Retinal pigment epithelial cell (primary cell): ENCODE data around the gene LINC01488.

Experiments
- DNase-seq: peaks from one replicate; pipeline ENCODE4 v3.0.0-alpha.2; 2010; ENCODE audit warnings: low read depth
- H3K4me3 ChIP-seq: 2 replicates; pipeline ENCODE4 v1.5.1; 2011; ENCODE audit warnings: mild to moderate bottlenecking, low read length, control low read depth, moderate library complexity
- TF ChIP-seq, protein P1 (sequence below): conservative IDR thresholded peaks from 2 replicates; pipeline ENCODE4 v1.5.1; 2011; ENCODE audit warnings: low read depth, low read length, control low read depth, inconsistent platforms

LINC01488 gene

DNA sequence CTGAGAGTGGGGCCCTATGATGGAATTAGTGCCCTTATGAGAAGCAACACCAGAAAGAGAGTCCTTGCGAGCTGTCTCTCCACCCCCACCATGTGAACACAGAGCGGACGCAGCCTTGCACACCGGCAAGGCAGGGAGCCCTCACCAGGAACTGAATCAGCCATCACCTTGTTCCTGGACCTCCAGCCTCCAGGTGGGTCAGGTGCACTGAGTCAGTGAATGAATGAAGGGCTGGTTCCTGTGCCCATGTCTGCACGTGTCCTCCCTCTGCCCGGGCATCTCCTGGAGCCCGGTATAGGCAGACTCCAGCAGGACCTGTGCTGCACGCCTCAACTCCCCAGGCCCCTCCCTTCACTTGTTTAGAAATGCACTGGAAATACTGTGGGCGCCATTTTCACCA lies 54.9 kb downstream of the LINC01488 start:
- TF ChIP-seq, protein P1, sequence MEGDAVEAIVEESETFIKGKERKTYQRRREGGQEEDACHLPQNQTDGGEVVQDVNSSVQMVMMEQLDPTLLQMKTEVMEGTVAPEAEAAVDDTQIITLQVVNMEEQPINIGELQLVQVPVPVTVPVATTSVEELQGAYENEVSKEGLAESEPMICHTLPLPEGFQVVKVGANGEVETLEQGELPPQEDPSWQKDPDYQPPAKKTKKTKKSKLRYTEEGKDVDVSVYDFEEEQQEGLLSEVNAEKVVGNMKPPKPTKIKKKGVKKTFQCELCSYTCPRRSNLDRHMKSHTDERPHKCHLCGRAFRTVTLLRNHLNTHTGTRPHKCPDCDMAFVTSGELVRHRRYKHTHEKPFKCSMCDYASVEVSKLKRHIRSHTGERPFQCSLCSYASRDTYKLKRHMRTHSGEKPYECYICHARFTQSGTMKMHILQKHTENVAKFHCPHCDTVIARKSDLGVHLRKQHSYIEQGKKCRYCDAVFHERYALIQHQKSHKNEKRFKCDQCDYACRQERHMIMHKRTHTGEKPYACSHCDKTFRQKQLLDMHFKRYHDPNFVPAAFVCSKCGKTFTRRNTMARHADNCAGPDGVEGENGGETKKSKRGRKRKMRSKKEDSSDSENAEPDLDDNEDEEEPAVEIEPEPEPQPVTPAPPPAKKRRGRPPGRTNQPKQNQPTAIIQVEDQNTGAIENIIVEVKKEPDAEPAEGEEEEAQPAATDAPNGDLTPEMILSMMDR, result no peak
- no peak for DNase-seq
- H3K4me3 ChIP-seq, result no peak overlapping the region

DNA sequence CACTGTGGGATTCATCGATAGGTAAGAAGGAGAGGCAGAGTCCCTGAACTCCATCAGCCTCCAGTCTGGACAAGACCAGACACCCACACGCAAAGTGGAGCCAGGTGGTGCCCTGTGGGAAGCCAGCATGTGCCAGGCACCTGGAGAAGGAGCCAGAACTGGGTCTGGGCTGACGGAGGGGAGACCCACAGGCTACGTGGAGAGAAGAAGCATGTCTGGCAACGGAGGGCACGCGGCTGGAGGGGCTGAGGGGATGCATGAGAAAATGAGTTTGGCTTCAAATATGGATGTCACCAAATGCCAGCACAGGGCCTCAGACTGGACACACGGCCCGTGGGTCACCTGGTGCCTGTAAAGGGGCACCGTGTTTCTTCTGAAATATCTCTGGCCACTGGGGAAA lies 55.7 kb downstream of the LINC01488 start:
- DNase-seq, result no peak
- H3K4me3 ChIP-seq, result no peak overlapping the region
- TF ChIP-seq, protein P1, result no peak

DNA sequence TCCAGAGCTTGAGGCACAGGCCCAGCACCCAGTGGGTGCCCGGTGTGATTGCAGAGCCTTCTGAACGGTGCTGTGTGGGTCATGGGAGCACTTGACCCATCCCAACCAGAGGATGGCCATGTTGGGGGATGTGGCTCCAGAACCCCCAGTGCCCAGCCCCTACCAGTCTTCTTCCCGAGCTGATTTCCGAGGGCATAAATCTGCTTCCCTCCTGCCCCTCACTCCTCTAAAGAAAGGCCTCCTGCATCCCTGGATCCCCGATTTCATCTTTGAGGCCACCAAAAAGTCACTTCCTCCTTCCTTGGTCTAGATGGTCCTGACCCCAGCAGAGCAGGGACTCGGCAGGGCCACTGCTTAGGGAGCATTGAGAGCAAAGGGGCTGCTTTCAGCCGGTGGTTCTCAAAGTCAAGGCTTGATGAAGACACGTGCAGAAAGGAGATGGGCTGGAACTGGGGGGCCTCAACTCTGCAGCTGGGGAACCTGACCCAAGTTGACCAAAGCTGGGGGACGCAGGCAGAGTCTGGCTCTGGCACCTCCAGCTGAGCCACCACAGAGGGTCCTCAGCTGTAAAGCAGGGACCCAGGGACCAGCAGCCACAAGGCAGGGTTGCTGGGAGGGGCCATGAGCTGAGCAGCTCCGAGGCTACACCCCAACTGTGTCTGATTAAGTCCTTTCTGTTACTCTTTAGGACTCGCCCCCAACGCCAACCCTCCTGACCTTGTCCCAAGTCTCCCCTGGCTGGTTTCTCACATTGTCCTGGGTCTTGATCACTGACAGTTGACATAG lies 56.6 kb downstream of the LINC01488 start:
- DNase-seq, result no peak
- TF ChIP-seq, protein P1, result no peak
- H3K4me3 ChIP-seq, result no peak overlapping the region

DNA sequence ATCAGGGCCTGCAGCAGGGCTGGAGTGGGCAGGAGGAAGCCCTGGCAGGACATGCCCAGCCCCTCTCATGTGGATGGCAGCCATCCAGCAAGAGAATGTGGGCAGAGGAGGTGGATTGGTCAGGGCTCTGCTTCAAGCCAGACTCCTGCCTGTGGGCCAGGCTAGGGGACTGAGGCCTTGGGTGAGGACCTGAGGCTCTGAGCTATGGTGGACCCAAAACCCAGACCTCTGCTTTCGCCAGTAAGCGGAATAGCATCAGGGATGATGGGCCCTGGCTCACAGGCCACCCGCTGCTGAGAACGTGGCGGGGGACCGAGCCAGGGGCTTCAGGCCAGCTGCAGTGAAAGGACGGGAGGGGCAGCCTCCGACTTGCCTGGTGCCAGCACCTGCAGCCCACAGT lies 57.4 kb downstream of the LINC01488 start:
- peak; percentile 12 for DNase-seq
- TF ChIP-seq, protein P1, result no peak
- no peak overlapping the region for H3K4me3 ChIP-seq

DNA sequence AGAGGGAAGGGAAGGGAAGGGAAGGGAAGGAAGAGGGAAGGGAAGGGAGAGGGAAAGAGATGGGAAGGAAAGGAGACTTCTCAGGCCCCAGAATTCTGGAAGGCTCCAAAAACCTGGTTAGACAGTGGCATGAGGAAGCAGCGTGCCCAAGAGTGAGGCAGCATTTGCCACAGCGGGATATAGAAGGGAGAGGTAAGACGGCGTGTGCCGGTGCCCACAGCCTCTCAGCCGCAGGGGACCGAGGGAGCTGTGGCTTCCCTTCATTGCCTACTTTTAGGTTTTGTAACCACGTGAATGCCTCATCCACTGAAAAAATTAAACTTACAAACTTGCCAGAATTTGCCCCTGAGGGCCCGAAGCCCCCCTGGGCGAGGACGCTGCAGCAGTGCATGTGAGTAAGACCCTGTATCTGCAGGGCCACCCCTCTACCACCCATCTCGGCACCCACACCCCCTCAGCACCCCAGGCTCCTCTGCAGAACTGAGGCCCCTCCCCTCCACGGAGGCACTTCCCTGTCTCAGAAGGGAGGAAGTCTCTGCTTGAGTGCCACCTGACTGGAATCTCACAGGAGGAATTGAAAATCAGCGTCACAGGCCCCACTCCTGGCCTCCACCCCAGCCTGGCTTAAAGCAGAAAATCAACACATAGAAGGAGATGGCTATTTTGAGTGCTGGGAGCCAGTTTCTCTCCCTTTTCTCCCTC lies 58.1 kb downstream of the LINC01488 start:
- H3K4me3 ChIP-seq, result no peak overlapping the region
- TF ChIP-seq, protein P1, result no peak
- DNase-seq, result no peak

DNA sequence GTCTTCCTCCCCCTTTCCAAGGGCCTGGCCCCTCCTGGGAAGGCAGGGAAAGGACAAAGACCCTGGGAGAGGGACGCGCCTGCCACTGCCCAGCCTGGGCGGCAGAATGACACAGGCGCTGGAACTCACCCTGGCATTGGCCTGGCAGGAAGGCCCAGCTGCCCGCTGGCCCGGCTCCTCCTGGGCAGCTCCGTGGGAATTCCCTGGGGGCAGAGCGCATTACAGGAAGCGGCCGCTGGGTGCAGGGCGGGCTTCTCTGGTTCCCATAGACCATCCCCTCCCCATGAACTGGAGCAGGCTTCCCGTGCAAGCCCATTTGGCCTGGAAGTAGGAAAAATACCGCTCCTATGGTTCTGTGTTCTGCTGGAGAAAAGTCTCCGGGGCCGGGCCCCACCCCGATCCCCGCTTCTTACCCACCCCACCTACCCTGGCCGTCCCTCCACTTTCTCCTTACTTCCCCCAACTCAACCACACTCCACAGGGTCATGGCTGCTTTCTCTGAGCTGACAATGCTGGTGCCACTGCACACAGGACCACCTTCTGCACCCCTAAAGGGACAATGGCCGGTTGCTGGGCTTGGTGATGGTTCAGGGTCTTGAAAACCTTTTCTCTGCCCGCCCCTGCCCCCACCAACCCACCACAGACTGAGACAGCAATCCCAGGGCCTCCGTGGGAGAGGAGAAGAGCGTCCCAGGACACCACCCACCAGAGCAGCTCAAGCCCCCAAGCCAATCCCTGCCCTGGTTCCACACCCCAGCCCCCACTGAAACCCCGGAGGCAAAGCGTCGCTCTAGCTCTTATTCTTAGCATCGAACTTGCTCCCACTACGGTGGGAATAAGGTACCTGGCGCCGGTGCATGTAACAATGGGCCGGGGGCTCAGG lies 58.9 kb downstream of the LINC01488 start:
- DNase-seq, result no peak
- TF ChIP-seq, protein P1, result no peak
- H3K4me3 ChIP-seq, result no peak overlapping the region
